Inflammatory macrophage treated with lipopolysaccharide for 4 hours (primary cell): ENCODE data around the gene FLYWCH2.
A peak's percentile ranks its signal among the peaks of the same experiment; 100 is the strongest.
"Not testable (repeated sequence)": the region's sequence is repeated elsewhere in the genome, so short reads cannot be mapped to it uniquely, and the experiment has no call there.

Experiments used
- DNase-seq: peaks from one replicate; pipeline ENCODE4 v3.0.0-alpha.2; 2020

FLYWCH2 gene

DNA sequence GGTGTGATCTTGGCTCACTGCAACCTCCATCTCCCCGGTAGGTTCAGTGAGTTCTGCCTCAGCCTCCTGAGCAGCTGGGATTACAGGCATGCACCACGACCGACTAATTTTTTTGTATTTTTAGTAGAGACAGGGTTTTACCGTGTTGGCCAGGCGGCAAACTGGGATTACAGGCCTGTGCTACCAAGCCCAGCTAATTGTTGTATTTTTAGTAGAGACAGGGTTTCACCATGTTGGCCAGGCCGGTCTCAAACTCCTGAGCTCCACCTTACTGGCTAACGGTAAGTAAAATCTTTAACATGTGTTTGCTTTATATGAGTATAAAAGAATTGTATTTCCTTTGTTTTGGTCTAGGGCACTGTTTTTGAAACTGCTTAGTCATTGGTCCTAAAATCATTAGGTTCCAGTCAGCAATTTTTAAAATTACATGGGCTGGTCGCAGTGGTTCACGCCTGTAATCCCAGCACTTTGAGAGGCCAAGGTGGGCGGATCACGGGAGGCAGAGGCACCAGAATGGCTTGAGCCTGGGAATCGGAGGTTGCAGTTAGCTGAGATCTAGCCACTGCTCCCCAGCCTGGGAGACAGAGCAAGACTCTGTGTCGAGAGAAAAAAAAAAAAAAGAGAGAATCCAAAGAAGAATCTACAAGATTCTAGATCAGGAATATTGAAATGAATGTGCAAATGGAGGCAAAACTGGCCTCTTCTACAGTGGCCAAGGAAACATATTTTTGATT is 32.3 kb downstream of the FLYWCH2 start:
- DNase-seq = no peak

DNA sequence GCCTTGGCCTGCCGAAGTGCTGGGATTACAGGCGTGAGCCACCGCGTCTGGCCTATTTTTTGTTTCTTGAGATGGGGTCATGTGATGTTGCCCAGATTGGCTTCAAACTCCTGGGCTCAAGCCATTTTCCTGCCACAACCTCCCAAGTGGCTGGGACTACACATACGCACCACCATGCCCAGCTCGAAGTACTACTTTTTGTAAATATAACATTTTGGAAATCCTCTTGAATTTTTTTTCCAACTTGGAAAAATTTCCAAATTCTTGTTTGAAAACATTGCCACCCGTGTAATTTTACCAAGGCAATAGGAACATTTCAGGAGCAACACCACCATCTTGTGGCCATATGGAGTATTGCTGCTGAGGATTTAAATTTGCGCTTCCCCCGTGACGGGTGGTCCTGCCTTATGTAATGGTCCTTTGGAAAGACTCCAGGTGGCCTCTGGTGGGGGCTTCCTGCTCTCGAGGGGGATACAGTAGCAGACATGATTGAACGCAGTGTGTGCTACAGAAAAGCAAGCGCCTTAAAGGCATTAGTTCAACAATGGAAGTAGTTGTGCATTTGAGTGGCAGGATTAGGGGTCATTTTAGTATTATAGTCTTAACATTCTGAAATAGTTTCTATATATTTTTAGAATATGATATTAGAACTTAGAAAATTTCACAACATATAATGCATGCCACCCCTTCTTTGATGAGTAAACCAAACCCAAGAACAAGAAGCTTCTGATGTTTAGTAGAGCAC is 36.7 kb downstream of the FLYWCH2 start:
- DNase-seq = peak; percentile 50

DNA sequence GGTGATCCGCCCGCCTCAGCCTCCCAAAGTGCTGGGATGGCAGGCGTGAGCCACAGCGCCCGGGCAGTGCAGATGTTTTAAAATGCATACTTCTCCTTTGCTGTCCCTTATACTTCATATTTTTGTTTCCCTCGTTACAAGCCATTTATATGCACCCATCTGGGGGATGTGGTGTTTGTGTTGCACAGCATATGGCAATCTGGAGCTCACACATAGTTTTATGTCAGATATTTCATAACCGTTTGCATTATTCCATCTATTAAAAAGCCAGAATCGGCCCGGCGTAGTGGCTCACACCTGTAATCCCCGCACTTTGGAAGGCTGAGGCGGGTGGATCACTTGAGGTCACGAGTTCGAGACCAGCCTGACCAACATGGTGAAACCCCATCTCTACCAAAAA is 40.5 kb downstream of the FLYWCH2 start:
- no peak for DNase-seq

DNA sequence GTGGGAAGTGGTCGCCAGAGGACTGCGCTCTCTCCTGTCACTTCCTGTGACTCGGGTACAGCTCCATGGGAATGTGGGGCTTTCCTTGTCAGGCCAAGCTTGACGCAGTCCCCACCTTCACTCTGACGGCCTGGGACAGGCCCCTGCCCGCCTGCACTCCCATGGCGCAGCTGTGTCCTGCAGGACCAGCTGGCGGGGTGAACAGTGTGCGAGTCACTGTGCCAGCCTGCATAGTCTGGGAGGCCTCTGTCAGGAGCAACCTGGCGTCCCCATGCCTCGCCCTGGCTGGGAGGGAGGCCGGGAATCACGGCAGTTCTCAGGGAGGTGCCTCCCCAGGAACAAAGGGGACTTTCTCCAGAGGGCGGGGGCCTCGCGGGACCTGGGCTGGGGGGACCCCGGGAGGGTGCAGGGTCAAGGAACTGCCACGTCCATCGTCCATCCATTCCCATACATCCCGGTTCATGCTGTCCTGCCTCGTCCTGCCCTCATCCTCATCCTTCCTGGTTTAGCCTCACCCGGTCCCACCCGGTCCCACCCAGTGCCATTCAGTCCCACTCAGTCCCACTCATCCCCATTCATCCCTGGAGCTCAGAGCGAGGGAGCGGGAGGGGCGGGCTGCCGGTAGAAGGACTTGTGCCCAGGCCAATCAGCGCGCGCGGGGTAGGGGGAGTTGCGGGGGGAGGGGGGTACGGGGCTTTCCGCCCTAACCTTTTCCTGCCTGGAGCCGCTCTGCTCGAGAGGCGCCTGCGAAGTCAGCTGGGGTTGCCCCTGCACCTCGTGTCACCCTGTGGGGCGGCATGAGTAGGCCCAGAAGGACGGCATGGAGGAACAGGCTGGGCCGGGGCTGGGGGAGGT is 42.1 kb downstream of the FLYWCH2 start:
- no peak for DNase-seq

DNA sequence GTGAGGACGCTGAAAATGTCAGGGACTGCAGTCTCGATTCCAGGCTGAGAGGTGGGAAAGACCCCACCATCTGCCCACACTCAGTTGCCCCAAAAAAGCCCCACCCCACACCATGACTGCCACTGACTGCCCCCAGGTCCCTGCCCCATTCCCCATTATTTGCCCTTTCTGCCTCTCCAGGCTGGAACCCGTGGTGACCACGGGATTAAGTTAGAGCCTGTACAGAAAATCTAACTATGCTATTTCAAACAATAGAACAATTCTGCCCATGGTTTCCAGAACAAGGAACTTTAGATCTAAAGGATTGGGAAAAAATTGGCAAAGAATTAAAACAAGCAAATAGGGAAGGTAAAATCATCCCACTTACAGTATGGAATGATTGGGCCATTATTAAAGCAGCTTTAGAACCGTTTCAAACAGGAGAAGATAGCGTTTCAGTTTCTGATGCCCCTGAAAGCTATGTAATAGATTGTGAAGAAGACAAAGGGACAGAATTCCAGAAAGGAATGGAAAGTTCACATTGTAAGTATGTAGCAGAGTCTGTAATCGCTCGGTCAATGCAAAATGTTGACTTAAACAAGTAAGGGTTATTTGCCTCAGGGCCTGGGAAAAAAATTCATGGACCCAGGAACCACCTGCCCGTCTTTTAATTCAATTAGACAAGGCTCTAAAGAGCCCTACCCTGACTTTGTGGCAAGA is 43.1 kb downstream of the FLYWCH2 start:
- DNase-seq = no peak

DNA sequence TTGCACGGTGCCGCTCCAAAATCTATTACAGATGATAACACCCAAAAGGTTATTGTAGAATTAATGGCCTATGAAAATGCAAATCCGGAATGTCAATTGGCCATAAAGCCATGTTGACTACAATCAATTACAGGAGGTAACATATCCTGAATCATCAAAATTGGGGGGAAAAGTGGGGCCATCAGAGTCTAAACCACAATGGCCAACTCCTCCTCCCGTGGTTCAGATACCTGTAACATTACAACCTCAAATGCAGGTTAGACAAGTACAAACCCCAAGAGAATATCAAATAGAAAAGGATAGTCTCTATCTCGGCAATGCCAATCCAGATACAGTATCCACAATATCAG is 43.6 kb downstream of the FLYWCH2 start:
- no peak for DNase-seq

DNA sequence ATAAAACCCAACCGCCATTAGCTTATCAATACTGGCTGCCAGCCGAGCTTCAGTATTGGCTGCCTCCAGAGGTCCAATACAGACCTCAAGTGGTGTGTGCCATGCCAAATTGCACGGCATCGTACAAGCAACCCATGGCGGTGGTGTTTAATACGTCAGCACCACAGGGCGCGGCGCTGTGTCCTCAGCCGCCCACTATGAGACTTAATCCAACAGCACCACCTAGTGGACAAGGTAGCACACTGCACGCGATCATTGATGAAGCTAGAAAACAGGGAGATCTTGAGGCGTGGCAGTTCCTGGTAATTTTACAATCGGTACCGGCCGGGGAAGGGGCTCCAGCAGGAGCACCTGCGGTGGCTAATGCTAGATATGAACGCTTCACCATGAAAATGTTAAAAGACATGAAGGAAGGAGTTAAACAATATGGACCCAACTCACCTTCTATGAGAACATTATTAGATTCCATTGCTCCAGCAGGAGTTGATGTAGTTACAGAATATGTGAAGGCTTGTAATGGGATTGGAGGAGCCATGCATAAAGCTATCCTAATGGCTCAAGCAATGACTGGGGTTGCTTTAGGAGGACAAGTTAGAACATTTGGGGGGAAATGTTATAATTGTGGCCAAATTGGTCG is 44.1 kb downstream of the FLYWCH2 start:
- peak; percentile 92 for DNase-seq

DNA sequence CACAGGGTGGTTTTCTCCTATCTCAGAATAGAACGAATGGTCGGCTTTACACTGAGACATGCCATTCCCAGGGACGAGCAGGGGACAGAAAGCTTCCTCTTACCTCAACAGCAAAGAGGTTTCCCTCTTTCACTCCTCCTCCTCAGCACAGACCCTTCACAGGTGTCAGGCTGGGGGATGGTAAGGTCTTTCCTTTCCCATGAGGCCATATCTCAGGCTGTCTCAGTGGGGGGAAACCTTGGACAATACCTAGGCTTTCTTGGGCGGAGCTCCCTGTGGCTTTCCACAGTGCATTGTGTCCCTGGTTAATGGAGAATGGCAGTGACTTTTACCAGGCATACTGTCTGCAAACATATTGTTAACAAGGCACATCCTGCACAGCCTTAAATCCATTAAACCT is 45.1 kb downstream of the FLYWCH2 start:
- not testable (repeated sequence) for DNase-seq

DNA sequence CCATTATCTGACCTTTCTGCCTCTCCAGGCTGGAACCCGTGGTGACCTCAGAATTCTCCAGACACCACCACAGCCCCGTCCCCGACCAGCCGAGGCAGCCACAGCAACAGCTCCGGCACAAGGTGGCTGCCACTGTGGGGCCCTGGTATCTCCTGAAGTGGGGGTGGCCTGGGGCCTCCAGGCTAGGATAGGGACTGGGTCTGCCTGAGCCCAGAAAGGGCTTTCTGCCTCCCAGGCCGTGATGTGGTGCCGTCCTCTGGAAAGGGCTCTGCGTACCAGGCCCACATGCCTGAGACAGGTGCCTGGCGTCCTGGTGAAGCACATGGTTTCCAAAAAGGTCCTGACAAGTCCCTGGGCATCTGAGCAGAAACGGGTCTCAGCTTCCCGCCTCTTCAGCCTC is 45.8 kb downstream of the FLYWCH2 start:
- no peak for DNase-seq

DNA sequence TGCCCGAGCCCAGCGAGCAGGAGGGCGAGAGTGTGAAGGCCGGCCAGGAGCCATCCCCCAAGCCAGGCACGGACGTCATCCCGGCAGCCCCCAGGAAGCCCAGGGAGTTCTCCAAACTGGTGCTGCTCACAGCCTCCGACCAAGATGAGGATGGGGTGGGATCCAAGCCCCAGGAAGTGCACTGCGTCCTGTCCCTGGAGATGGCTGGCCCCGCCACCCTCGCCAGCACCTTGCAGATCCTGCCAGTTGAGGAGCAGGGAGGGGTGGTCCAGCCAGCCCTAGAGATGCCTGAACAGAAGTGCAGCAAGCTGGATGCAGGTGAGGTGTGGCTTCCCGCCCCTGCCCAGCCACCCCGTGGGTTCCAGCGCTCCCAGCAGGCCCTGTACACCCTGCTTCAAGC is 46.7 kb downstream of the FLYWCH2 start:
- DNase-seq = no peak

DNA sequence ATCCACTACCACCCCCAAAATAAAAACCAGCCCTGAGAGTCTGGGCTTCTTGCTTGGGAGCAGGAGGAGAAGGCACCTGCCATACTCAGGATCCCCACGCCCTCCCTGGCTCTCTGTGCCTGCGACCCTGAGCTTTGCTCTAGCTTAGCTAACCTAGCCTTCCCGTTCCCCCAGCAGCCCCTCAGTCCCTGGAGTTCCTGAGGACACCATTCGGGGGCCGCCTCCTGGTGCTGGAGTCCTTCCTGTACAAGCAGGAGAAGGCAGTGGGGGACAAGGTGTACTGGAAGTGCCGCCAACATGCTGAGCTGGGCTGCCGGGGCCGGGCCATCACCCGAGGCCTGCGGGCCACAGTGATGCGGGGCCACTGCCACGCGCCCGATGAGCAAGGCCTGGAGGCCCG is 47.2 kb downstream of the FLYWCH2 start:
- no peak for DNase-seq

DNA sequence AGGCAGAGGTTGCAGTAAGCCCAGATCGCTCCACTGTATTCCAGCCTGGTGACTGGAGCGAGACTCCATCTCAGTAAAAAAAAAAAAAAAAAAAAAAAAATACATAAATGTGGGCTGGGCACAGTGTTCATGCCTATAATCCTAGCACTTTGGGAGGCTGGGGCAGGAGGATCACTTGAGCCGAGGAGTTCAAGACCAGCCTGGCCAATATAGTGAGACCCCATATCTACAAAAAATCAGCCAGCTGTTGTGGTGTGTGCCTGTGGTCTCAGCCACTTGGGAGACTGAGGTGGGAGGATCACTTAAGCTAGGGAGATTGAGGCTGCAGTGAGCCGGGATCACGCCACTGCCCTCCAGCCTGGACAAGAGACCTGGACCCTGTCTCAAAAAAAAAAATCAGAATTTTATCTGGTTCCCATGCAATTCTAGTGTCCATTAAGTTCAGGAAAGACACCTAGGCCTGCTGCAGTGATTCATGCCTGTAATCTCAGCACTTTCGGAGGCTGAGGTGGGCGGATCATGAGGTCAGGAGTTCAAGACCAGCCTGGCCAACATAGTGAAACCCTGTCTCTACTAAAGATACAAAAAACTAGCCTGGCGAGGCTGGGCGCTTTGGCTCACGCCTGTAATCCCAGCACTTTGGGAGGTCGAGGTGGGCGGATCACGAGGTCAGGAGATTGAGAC is 48.4 kb downstream of the FLYWCH2 start:
- not testable (repeated sequence) for DNase-seq

DNA sequence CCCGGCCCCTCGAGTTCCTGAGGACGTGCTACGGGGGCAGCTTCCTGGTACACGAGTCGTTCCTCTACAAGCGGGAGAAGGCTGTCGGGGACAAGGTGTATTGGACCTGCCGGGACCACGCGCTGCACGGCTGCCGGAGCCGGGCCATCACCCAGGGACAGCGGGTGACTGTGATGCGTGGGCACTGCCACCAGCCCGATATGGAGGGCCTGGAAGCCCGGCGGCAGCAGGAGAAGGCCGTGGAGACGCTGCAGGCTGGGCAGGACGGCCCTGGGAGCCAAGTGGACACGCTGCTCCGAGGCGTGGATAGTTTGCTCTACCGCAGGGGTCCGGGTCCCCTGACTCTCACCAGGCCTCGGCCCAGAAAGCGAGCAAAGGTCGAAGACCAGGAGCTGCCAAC is 50.1 kb downstream of the FLYWCH2 start:
- no peak for DNase-seq

DNA sequence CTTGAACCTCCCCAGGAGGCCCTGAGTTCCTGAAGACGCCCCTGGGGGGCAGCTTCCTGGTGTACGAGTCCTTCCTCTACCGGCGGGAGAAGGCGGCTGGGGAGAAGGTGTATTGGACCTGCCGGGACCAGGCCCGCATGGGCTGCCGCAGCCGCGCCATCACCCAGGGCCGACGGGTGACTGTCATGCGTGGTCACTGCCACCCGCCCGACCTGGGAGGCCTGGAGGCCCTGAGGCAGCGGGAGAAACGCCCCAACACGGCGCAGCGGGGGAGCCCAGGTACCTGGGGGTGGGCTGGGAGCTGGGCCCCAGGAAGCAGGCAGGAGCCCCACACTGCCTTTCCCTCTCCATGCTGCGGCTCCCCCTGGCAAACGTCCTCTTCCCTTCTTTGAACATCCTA is 50.7 kb downstream of the FLYWCH2 start:
- DNase-seq = no peak

DNA sequence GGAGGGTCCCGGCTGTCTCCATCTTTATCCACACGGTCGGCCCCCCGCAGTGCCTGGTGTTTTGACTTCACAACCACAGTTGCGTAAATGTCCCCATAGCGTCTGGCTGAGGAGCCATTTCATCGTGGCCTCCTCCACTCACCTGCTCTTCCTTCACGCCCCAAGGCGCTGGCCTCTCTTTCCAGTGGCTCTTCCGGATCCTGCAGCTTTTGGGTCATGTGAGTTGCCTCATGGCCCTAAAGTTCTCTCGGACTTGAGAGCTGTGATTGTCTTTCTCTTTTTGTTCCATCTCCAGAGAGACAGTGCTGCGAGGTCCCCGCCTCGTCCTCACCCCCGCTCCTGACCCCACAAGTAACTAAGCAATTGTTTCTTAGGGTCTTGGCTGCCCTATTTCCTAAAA is 51.4 kb downstream of the FLYWCH2 start:
- no peak for DNase-seq

DNA sequence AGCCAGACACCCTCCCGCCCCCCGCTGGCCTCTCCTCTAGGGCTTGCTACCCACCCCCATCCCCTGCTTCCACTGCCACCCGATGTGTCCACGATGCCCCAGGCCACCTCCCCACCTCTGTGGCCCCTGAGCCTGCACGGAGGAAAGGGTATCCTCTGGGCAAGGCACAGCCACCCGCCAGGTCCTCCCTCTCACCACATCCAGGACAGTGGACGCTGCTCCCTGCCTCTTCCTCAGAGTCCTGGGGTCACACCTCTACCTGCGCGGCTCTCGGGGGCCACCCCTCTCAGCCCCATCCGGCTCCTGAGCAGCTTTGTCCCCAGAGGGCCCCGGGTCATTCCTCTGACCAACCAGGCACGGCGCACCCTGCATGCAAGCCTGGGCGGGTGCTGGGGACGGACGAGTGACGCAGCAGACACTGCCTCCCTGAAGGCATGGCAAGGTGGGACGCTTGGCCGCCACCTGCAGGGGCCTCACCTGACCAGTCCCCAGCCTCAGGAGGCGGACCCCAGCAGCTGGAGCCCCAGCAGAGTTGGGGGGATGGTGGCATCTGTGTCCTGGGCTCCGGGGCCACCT is 53.5 kb downstream of the FLYWCH2 start:
- no peak for DNase-seq

DNA sequence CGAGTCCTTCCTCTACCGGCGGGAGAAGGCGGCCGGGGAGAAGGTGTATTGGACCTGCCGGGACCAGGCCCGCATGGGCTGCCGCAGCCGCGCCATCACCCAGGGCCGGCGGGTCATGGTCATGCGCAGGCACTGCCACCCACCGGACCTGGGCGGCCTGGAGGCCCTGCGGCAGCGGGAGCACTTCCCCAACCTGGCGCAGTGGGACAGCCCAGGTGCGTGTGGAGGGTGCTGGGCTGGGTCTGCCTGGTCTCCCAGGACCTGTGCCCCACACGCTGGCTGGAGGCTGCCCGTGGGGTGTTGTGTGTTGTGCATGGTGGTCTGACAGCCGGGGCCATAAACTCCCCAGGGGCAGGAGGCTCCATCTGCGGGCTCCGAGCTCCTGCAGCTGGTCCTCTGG is 54.2 kb downstream of the FLYWCH2 start:
- DNase-seq = no peak

DNA sequence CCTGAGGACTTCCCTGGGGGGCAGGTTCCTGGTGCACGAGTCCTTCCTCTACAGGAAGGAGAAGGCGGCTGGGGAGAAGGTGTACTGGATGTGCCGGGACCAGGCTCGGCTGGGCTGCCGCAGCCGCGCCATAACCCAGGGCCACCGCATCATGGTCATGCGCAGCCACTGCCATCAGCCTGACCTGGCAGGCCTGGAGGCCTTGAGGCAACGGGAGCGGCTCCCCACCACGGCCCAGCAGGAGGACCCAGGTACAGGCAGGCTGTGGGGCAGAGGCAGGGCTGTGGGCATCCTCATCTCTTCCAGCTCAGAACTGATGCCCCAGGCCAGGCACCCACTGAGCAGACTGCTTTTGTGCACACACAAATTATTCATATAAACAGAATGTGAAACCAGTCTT is 55.2 kb downstream of the FLYWCH2 start:
- DNase-seq = no peak

DNA sequence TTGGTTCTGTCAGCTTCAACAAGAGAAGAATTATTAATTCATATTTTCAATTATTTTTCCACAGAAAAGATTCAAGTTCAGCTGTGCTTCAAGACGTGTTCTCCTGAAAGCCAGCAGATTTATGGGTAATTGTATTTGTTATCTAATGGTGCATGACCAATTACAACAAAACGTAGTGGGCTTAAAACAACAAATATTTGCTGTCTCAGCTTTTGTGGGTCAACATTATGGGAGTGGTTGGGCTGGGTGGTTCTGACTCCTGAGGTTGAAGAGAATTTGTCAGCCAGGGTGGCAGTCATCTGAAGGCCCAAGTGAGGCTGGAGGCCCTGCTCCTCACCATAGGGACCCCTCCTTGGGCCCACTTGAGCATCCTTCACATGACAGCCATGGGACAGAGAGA is 57.0 kb downstream of the FLYWCH2 start:
- DNase-seq = no peak

DNA sequence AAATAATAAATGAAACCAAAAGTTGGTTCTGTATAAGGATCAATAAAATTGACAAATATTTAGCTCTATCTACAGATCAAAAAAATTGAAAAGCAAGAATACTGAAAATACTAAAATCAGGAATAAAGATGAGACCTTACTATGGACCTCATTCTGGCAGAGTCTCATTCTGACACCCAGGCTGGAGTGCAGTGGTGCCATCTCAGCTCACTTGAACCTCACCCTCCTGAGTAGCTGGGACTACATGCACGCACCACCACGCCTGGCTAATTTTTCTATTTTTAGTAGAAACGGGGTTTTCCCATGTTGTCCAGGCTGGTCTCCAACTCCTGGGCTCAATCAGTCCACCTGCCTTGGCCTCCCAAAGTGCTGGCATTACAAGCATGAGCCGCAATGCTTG is 59.0 kb downstream of the FLYWCH2 start:
- DNase-seq = no peak

DNA sequence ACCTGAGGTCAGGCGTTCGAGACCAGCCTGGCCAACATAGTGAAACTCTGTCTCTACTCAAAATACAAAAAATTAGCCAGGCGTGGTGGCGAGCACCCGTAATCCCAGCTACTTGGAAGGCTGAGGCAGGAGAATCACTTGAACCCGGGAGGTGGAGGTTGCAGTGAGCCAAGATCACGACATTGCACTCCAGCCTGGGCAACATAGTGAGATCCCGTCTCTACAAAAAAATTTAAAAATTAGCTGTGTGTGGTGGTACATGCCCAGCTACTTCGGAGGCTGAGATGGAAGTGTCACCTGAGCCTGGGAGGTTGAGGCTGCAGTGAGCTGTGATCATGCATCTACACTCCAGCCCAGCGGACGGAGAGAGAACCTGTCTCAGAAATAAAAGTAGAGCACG is 60.7 kb downstream of the FLYWCH2 start:
- DNase-seq = not testable (repeated sequence)

DNA sequence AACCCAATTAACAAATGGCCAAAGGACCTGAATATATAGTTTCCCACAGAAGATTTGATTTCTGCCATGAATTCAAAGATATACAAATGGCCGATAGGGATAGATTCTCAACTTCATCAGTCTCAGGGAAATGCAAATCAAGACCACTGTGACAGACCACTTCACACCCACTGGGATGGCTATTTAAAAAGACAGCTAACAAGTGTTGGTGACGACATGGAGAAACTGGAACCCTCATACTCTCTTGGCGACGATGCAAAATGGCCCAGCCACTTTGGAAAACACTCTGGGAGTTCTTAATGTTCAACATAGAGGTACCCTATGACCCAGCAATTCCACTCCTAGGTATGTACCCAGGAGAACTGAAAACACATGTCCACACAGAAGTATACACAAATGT is 63.6 kb downstream of the FLYWCH2 start:
- no peak for DNase-seq
